ENCODE results near the gene GPBP1L1. TPM values are rescaled to one million over a fixed set of nuclear protein-coding genes. Genes with fewer than 3 reads are reported as not detected.

Gene GPBP1L1
- total RNA-seq, 1 donor from 2014 or later: 80.7 TPM

DNA sequence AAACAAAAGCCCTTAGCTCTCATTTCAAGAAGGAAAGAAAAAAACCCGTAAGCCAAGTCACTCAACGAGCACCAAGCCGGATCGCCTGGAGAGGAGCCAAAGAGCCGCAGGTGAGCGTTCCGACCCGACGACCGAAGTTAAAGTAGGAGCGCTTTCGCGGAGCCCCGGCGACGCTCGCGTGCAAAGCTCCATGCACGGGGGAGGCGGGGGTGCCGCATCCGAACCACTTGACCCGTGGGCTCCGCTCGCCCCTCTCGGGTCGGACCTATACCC, 382 bp downstream of the GPBP1L1 start:
- TF ChIP-seq, protein P1, sequence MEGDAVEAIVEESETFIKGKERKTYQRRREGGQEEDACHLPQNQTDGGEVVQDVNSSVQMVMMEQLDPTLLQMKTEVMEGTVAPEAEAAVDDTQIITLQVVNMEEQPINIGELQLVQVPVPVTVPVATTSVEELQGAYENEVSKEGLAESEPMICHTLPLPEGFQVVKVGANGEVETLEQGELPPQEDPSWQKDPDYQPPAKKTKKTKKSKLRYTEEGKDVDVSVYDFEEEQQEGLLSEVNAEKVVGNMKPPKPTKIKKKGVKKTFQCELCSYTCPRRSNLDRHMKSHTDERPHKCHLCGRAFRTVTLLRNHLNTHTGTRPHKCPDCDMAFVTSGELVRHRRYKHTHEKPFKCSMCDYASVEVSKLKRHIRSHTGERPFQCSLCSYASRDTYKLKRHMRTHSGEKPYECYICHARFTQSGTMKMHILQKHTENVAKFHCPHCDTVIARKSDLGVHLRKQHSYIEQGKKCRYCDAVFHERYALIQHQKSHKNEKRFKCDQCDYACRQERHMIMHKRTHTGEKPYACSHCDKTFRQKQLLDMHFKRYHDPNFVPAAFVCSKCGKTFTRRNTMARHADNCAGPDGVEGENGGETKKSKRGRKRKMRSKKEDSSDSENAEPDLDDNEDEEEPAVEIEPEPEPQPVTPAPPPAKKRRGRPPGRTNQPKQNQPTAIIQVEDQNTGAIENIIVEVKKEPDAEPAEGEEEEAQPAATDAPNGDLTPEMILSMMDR (IDR thresholded peaks at IDR 0.05; ENCODE audit: borderline replicate concordance): no peak
- peaks cover 77% of the 10 kb centered on the region for H3K4me1 ChIP-seq
- intact Hi-C loops (cut with micrococcal nuclease): loop anchor here (10.0 kb wide), 1 partner anchor 101 kb away; the partner anchor contains the start of gene NASP

DNA sequence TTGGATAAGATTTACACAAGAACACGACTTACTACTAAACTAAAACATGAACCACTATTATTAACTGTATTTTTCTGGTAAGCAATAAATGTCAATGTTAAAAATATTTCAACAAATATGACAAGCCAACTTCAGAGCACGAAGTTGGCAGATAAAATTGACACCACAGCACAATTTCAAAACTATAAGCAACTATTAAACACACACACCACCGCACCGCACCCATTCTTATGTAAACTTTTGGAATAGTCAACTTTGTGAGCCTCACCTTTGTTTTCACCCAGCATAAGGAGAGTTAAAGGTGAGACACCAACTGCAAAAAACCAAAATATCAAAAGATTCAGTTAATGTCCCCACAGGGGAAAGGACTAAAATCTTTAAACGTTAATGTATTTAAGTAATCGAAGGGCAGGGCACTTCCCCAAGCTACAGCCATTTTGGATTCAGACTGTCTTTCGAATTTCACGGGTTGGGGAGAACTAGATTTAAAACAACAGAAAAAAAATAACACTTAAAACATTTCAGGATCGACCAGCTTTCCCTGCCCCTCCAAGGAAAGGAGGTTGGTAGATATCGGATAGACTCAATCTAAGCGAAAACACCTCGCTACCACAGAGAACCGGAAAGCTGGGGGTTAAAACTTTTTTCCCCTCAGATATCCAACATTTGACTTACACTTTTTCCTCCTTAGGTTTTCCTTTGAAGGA, 872 bp downstream of the GPBP1L1 start:
- H3K9me3 ChIP-seq (replicated peaks): no peaks in the 10 kb centered on the region
- intact Hi-C loops (cut with micrococcal nuclease): loop anchor here (10.0 kb wide), 1 partner anchor 101 kb away; the partner anchor contains the start of gene NASP

More for the DNA sequence above, 382 bp downstream of the GPBP1L1 start:
- H3K9me3 ChIP-seq (replicated peaks): no peaks in the 10 kb centered on the region
- H3K36me3 ChIP-seq: no peaks in the 10 kb centered on the region
- peak; percentile 63 for DNase-seq
- peak overlapping the region; percentile 98 for H3K27ac ChIP-seq (replicated peaks)
- peak overlapping the region; percentile 95 for H3K4me3 ChIP-seq
- no peaks in the 10 kb centered on the region for H3K27me3 ChIP-seq (ENCODE audit: low read depth)

DNA sequence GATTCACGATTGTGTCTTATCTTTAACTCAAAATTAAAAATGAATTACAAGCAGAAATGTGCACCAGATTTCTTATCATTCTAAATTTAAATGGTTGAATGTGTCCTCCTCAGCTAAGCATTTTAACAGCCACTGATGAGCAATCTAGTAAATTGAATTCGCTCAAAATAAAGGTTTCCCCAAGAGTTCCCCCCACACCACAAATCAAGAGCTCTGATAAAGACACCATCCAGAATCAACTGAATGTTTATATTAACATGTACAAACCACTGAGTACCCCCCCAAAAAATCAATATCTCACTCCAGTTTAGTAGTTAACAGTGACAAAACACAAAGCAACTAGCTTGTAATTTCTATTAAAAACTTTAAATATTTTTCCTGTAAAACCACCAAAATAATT, 1.9 kb downstream of the GPBP1L1 start:
- Histone ChIP-seq H3K27ac (replicated peaks) (peak overlapping the region; percentile 98), H3K9me3 (replicated peaks) (no peaks in the 10 kb centered on the region), H3K36me3 (no peaks in the 10 kb centered on the region), H3K4me1 (peaks cover 89% of the 10 kb centered on the region), H3K27me3 (ENCODE audit: low read depth) (no peaks in the 10 kb centered on the region), H3K4me3 (peak overlapping the region; percentile 95)
- intact Hi-C loops (cut with micrococcal nuclease): loop anchor here (10.0 kb wide), 1 partner anchor 100 kb away; the partner anchor contains the start of gene NASP
- TF ChIP-seq, protein P1 (IDR thresholded peaks at IDR 0.05; ENCODE audit: borderline replicate concordance): no peak
- DNase-seq: no peak

More for the DNA sequence above, 872 bp downstream of the GPBP1L1 start:
- H3K27me3 ChIP-seq (ENCODE audit: low read depth): no peaks in the 10 kb centered on the region
- no peaks in the 10 kb centered on the region for H3K36me3 ChIP-seq
- H3K27ac ChIP-seq (replicated peaks): peak overlapping the region; percentile 98
- no peak for DNase-seq
- H3K4me1 ChIP-seq: peaks cover 82% of the 10 kb centered on the region
- TF ChIP-seq, protein P1 (IDR thresholded peaks at IDR 0.05; ENCODE audit: borderline replicate concordance): no peak
- H3K4me3 ChIP-seq: peak overlapping the region; percentile 95

DNA sequence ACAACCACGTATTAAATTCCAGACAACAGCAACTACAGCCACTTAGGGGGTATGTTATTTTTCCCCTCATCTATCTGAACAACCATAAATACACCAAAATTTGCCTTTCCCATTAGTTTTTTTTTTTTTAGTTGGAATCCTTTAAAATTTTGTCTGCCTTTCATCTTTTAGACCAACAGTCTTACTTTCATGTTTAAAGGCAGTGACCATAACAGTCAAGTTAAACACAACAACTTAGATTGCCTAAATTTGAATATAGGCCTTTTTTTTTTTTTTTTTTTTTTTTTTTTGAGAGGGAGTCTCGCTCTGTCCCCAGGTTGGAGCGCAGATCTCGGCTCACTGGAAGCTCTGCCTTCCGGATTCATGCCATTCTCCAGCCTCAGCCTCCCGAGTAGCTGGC, 3.4 kb downstream of the GPBP1L1 start:
- Histone ChIP-seq H3K4me3 (no peak overlapping the region), H3K9me3 (replicated peaks) (no peaks in the 10 kb centered on the region), H3K27me3 (ENCODE audit: low read depth) (no peaks in the 10 kb centered on the region), H3K36me3 (no peaks in the 10 kb centered on the region), H3K27ac (replicated peaks) (peak overlapping the region; percentile 41), H3K4me1 (peaks cover 93% of the 10 kb centered on the region)
- TF ChIP-seq, protein P1 (IDR thresholded peaks at IDR 0.05; ENCODE audit: borderline replicate concordance): no peak
- no peak for DNase-seq
- intact Hi-C loops (cut with micrococcal nuclease): loop anchor here (10.0 kb wide), 1 partner anchor 98 kb away; the partner anchor contains the start of gene NASP

DNA sequence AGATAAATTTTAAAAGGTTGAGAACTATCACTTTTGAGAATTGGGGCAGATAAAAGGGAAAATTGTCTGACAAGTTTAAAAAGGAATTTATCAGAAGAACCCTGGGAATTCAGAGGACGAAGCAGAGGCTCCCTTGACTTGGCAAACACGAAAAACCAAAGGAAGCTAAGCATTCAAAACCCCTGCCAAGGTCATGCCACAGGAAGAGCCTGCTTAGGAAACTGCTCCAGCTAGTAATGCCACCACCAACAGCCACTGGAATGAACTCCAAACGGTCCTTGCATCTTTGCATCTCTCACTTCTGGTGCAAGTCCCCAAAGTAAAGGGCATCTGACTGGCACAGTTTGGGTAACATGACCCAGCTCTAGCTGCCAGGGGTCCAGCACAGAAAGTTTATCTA, 7.2 kb downstream of the GPBP1L1 start:
- TF ChIP-seq, protein P1 (IDR thresholded peaks at IDR 0.05; ENCODE audit: borderline replicate concordance): no peak
- Histone ChIP-seq H3K4me3 (peak overlapping the region; percentile 4), H3K27me3 (ENCODE audit: low read depth) (no peaks in the 10 kb centered on the region), H3K4me1 (peaks cover 100% of the 10 kb centered on the region), H3K36me3 (no peaks in the 10 kb centered on the region), H3K9me3 (replicated peaks) (no peaks in the 10 kb centered on the region), H3K27ac (replicated peaks) (peak overlapping the region; percentile 72)
- DNase-seq: no peak
- intact Hi-C loops (cut with micrococcal nuclease): no loop called here
